HK-2 (cell line): Measurements from ENCODE around the gene PAQR7.

Experiments used
- DNase-seq: peaks from one replicate; pipeline ENCODE4 v3.0.0-alpha.2; 2018; ENCODE audit not compliant: unreplicated experiment

PAQR7 gene

DNA sequence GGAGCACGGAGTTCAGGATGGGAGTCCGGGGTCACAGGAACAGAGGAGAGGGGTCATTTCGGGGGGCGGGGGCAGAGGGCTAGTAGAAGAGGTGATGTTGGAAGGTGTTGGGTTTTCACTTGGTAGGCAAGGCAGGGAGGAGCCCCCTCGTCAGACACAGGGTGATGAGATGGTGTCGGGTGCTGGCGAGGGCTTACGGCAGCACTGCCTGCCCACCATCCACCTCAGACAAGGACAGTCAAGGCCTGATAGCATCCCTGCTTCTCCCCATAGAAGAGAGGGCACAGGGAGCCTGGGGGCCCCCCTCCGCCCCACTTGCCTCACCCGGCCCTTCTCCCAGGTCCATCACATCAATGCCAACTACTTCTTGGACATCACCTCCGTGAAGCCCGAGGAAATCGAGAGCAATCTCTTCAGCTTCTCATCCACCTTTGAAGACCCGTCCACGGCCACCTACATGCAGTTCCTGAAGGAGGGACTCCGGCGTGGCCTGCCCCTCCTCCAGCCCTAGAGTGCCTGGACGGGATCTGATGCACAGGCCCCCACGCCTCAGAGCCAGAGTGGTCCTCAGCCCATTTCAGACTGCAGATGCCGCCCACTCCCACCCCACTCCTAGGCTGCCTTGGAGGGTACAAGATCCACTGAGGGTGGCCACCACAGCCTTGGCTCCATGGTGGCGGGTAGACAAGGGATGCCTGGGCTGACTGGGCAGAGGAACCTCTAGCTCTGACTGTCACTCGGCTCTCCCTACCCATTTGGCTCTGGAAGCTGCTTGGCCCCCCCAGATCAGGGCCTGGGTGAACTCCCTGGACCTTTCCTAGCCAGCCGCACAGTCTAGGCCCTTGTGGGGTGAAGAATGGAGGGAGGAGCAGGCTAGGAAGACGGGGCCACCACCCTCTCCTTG is 60.0 kb downstream of the PAQR7 start:
- DNase-seq = no peak

DNA sequence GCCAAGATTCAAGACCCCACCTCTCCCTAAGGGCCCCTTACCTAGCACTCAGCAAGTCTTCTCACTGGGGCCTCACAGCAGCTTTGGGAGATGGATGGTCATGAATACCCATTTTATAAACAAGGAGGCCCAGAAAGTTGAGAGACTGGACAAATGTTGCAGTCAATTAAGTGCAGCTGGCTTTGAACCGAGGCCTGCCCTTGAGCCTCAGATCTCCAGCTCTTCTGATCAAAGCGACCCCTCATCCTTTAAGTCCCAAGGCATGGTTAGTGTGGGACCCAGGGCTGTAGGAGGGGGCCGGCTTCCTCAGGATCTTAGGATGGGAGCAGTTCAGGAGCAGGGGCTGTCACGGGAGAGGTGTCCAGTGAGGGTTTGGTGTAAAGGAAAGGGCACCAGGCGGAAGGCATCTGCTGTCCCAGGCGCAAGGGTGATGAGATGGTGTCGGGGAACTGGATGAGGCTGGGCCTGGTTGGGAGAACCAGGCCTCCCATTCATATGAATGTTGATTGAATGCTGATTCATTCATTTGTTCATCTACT is 60.9 kb downstream of the PAQR7 start:
- DNase-seq = no peak

GRCh38 chr1:25813734-25814471 is 61.6 kb downstream of the PAQR7 start:
- no peak for DNase-seq

GRCh38 chr1:25813071-25813733 is 62.3 kb downstream of the PAQR7 start:
- DNase-seq = no peak
